ENCODE results near the gene C4orf51. TPM values are rescaled to one million over a fixed set of nuclear protein-coding genes. Genes with fewer than 3 reads are reported as not detected.

Gene C4orf51
- total and polyA plus RNA-seq, 4 experiments from 2014 or later: not detected

GRCh38 chr4:145722561-145722960, 42.6 kb downstream of the C4orf51 start:
- no peak overlapping the region for H3K27ac Mint-ChIP-seq
- Histone ChIP-seq H3K4me3 (ENCODE audit: low read length in 2 of 2) (no peak overlapping the region), H3K27ac (ENCODE audit: low read depth, low read length) (no peak overlapping the region), H3K9me3 (ENCODE audit: control insufficient read depth in 1 of 2, low read length in 2 of 2) (no peaks in the 10 kb centered on the region), H3K27me3 (ENCODE audit: insufficient read depth, low read length) (no peaks in the 10 kb centered on the region), H3K36me3 (ENCODE audit: insufficient read depth, low read length) (no peaks in the 10 kb centered on the region), H3K4me1 (ENCODE audit: insufficient read depth, low read length) (no peaks in the 10 kb centered on the region)
- no peaks in the 10 kb centered on the region for H3K9me3 Mint-ChIP-seq
- intact Hi-C loops (cut with micrococcal nuclease): no loop called here
- ChIA-PET CTCF (ENCODE audit: partially characterized antibody) (no interaction called here), POLR2A (ENCODE audit: partially characterized antibody) (no interaction called here)
- no peaks in the 10 kb centered on the region for H3K36me3 Mint-ChIP-seq
- DNase-seq: no peak
- peaks cover 3 to 7% (median 5%) of the 10 kb centered on the region in 4 donors for H3K4me1 Mint-ChIP-seq
- H3K27me3 Mint-ChIP-seq: peaks cover 10 to 16% of the 10 kb centered on the region in 2 donors
- H3K4me3 Mint-ChIP-seq: no peak overlapping the region

GRCh38 chr4:145723336-145723735, 43.4 kb downstream of the C4orf51 start:
- peaks cover 4 to 10% of the 10 kb centered on the region in 2 donors for H3K27me3 Mint-ChIP-seq
- peaks cover 3 to 7% (median 5%) of the 10 kb centered on the region in 4 donors for H3K4me1 Mint-ChIP-seq
- Histone ChIP-seq H3K4me3 (ENCODE audit: low read length in 2 of 2) (no peak overlapping the region), H3K9me3 (ENCODE audit: control insufficient read depth in 1 of 2, low read length in 2 of 2) (no peaks in the 10 kb centered on the region), H3K27ac (ENCODE audit: low read depth, low read length) (no peak overlapping the region), H3K4me1 (ENCODE audit: insufficient read depth, low read length) (no peaks in the 10 kb centered on the region), H3K36me3 (ENCODE audit: insufficient read depth, low read length) (no peaks in the 10 kb centered on the region), H3K27me3 (ENCODE audit: insufficient read depth, low read length) (no peaks in the 10 kb centered on the region)
- no peaks in the 10 kb centered on the region for H3K9me3 Mint-ChIP-seq
- ChIA-PET CTCF (ENCODE audit: partially characterized antibody) (no interaction called here), POLR2A (ENCODE audit: partially characterized antibody) (no interaction called here)
- H3K4me3 Mint-ChIP-seq: no peak overlapping the region
- no peak overlapping the region for H3K27ac Mint-ChIP-seq
- DNase-seq: no peak
- H3K36me3 Mint-ChIP-seq: no peaks in the 10 kb centered on the region
- intact Hi-C loops (cut with micrococcal nuclease): no loop called here

DNA sequence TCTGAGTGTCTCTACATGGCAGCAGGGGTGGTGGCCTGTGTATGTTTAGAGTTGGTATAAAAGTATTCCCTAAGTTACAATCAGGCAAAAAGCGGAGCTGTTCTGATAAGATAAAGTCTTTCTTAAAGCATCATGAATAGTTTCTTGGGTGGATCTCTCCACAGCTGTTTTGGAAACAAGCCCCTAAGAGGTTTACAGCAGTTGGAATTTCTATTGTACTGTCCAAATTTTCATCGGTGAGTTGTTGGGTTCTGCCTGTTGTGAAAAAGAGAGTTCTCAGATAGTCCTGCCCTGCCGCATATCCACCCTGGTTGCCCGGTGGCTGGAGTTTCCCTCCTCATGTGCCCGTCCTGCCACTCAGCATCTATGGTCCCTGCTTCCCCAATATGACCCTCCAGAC, 50.1 kb downstream of the C4orf51 start:
- H3K9me3 ChIP-seq (ENCODE audit: control insufficient read depth in 1 of 2, low read length in 2 of 2): no peaks in the 10 kb centered on the region
- no peak for DNase-seq
- Mint-ChIP-seq H3K27ac (no peak overlapping the region), H3K27me3 (peaks cover 9 to 10% of the 10 kb centered on the region in 2 donors), H3K4me3 (no peak overlapping the region), H3K4me1 (peaks cover 4 to 24% (median 10%) of the 10 kb centered on the region in 4 donors), H3K36me3 (no peaks in the 10 kb centered on the region), H3K9me3 (no peaks in the 10 kb centered on the region)
- ChIA-PET CTCF (ENCODE audit: partially characterized antibody) (no interaction called here), POLR2A (ENCODE audit: partially characterized antibody) (no interaction called here)
- H3K4me3 ChIP-seq (ENCODE audit: low read length in 2 of 2): no peak overlapping the region
- H3K4me1 ChIP-seq (ENCODE audit: insufficient read depth, low read length): peaks cover 5% of the 10 kb centered on the region
- intact Hi-C loops (cut with micrococcal nuclease): loop anchor here (5.0 to 10.0 kb wide), 3 partner anchors 207 to 555 kb away; partner anchors contain the start of genes LSM6 and ZNF827
- H3K27ac ChIP-seq (ENCODE audit: low read depth, low read length): no peak overlapping the region
- H3K27me3 ChIP-seq (ENCODE audit: insufficient read depth, low read length): no peaks in the 10 kb centered on the region
- no peaks in the 10 kb centered on the region for H3K36me3 ChIP-seq (ENCODE audit: insufficient read depth, low read length)

DNA sequence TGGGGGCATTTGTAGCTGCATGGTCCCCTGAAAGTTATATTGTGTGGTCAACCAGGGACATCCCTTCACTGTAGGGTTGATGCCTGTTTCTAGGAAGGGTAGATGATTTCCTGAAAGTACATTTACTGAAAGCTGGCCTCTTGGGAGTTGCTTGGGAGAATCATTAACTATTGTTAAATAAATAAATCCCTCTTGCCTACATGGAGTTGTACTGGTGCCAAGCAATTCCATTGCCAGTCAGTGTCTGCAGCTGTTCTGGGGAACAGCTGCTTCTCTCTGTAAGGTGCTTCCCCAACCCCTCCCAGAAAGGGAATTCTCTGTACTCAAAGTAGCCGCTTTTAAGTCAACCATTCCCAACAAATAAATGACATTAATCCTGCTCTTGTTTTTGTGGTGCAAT, 51.1 kb downstream of the C4orf51 start:
- peaks cover 5% of the 10 kb centered on the region for H3K4me1 ChIP-seq (ENCODE audit: insufficient read depth, low read length)
- no peak for DNase-seq
- POLR2A ChIA-PET (ENCODE audit: partially characterized antibody): no interaction called here
- Mint-ChIP-seq H3K27me3 (peaks cover 9 to 10% of the 10 kb centered on the region in 2 donors), H3K27ac (no peak overlapping the region), H3K4me3 (peak overlapping the region; percentile 20 to 62 (median 40)), H3K36me3 (no peaks in the 10 kb centered on the region), H3K9me3 (no peaks in the 10 kb centered on the region), H3K4me1 (peaks cover 4 to 31% (median 10%) of the 10 kb centered on the region in 4 donors)
- no peaks in the 10 kb centered on the region for H3K36me3 ChIP-seq (ENCODE audit: insufficient read depth, low read length)
- H3K27ac ChIP-seq (ENCODE audit: low read depth, low read length): no peak overlapping the region
- intact Hi-C loops (cut with micrococcal nuclease): loop anchor here (5.0 to 10.0 kb wide), 3 partner anchors 206 to 556 kb away; partner anchors contain the start of genes LSM6 and ZNF827
- H3K4me3 ChIP-seq (ENCODE audit: low read length in 2 of 2): no peak overlapping the region
- CTCF ChIA-PET (ENCODE audit: partially characterized antibody): no interaction called here
- no peaks in the 10 kb centered on the region for H3K27me3 ChIP-seq (ENCODE audit: insufficient read depth, low read length)
- H3K9me3 ChIP-seq (ENCODE audit: control insufficient read depth in 1 of 2, low read length in 2 of 2): no peaks in the 10 kb centered on the region

GRCh38 chr4:145732001-145732815, 52.3 kb downstream of the C4orf51 start:
- Mint-ChIP-seq H3K4me3 (peak overlapping the region; percentile 73 to 83 (median 81)), H3K4me1 (peaks cover 4 to 31% (median 10%) of the 10 kb centered on the region in 4 donors), H3K27ac (peak overlapping the region in 1 of 7 donors; percentile 52), H3K36me3 (no peaks in the 10 kb centered on the region), H3K27me3 (peaks cover 9 to 10% of the 10 kb centered on the region in 2 donors), H3K9me3 (no peaks in the 10 kb centered on the region)
- CTCF ChIA-PET (ENCODE audit: partially characterized antibody): no interaction called here
- POLR2A ChIA-PET (ENCODE audit: partially characterized antibody): no interaction called here
- Histone ChIP-seq H3K36me3 (ENCODE audit: insufficient read depth, low read length) (no peaks in the 10 kb centered on the region), H3K27ac (ENCODE audit: low read depth, low read length) (no peak overlapping the region), H3K27me3 (ENCODE audit: insufficient read depth, low read length) (no peaks in the 10 kb centered on the region), H3K9me3 (ENCODE audit: control insufficient read depth in 1 of 2, low read length in 2 of 2) (no peaks in the 10 kb centered on the region), H3K4me1 (ENCODE audit: insufficient read depth, low read length) (peaks cover 5% of the 10 kb centered on the region), H3K4me3 (ENCODE audit: low read length in 2 of 2) (peak overlapping the region in 1 of 2 donors; percentile 45)
- no peak for DNase-seq
- intact Hi-C loops (cut with micrococcal nuclease): loop anchor here (5.0 to 10.0 kb wide), 3 partner anchors 205 to 557 kb away; partner anchors contain the start of genes LSM6 and ZNF827

GRCh38 chr4:145732895-145733880, 53.2 kb downstream of the C4orf51 start:
- H3K27ac ChIP-seq (ENCODE audit: low read depth, low read length): peak overlapping the region; percentile 13
- peaks cover 4 to 31% (median 10%) of the 10 kb centered on the region in 4 donors for H3K4me1 Mint-ChIP-seq
- no peaks in the 10 kb centered on the region for H3K36me3 ChIP-seq (ENCODE audit: insufficient read depth, low read length)
- ChIA-PET POLR2A (ENCODE audit: partially characterized antibody) (no interaction called here), CTCF (ENCODE audit: partially characterized antibody) (no interaction called here)
- peaks cover 5% of the 10 kb centered on the region for H3K4me1 ChIP-seq (ENCODE audit: insufficient read depth, low read length)
- H3K36me3 Mint-ChIP-seq: no peaks in the 10 kb centered on the region
- H3K4me3 ChIP-seq (ENCODE audit: low read length in 2 of 2): peak overlapping the region in 1 of 2 donors; percentile 45
- intact Hi-C loops (cut with micrococcal nuclease): loop anchor here (1.0 to 10.0 kb wide), 4 partner anchors 114 to 558 kb away; partner anchors contain the start of genes LSM6, MMAA and ZNF827
- H3K9me3 Mint-ChIP-seq: no peaks in the 10 kb centered on the region
- peak; percentile 67 to 83 (median 69) for DNase-seq
- H3K27ac Mint-ChIP-seq: peak overlapping the region in 5 of 7 donors; percentile 18 to 87 (median 52)
- H3K4me3 Mint-ChIP-seq: peak overlapping the region; percentile 76 to 84 (median 81)
- no peaks in the 10 kb centered on the region for H3K9me3 ChIP-seq (ENCODE audit: control insufficient read depth in 1 of 2, low read length in 2 of 2)
- peaks cover 9 to 10% of the 10 kb centered on the region in 2 donors for H3K27me3 Mint-ChIP-seq
- H3K27me3 ChIP-seq (ENCODE audit: insufficient read depth, low read length): no peaks in the 10 kb centered on the region
